COLO668 (cell line): ENCODE results near the gene DENR.
"Not testable (repeated sequence)": the region's sequence is repeated elsewhere in the genome, so short reads cannot be mapped to it uniquely, and the experiment has no call there.

Source experiments
- DNase-seq: peaks from one replicate; lab custom pipeline; 2025; ENCODE audit not compliant: unreplicated experiment; lab: John Stamatoyannopoulos, UW

DENR gene

DNA sequence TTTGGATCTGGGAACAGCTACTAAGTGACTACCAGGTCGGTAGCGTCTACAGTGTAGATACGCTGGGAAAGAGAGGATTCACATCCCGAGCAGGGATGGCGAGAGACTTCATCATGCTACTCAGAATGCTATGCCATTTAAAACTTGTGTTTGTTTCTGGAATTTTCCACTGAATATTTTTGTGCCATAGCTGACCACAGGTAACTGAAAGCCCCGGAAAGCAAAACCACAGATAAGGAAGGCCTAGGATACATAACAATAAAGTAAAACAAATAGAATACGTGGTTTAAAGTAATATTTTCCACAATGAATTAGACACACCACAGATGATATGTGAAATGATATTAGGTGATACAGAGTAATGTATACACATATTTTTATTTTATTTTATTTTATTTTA is 14.1 kb upstream of the DENR start:
- DNase-seq = no peak

DNA sequence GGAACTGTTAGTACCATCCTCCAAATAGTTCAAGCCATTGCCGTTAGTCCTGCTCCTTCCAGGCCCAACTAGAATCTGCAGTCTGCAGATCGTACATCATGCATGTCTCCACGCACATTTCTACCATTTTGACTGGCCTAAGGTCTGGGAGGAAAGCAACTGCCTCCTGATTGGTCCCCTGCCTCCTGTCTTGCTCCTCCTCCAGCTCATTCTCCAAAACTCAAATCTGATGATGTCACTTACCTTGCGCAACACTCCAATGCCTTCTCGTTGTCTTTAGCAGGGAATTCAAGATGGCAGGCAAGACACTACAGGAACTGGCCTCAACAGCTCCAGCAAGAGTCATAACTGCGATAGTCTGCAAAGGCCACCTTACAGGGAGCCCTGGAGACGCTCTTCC is 12.3 kb upstream of the DENR start:
- no peak for DNase-seq

- no peak for DNase-seq
Observed at GRCh38 chr12:122743895-122744525, 8.6 kb upstream of the DENR start.

- DNase-seq = no peak
Observed at GRCh38 chr12:122747224-122748135, 5.1 kb upstream of the DENR start.

DNA sequence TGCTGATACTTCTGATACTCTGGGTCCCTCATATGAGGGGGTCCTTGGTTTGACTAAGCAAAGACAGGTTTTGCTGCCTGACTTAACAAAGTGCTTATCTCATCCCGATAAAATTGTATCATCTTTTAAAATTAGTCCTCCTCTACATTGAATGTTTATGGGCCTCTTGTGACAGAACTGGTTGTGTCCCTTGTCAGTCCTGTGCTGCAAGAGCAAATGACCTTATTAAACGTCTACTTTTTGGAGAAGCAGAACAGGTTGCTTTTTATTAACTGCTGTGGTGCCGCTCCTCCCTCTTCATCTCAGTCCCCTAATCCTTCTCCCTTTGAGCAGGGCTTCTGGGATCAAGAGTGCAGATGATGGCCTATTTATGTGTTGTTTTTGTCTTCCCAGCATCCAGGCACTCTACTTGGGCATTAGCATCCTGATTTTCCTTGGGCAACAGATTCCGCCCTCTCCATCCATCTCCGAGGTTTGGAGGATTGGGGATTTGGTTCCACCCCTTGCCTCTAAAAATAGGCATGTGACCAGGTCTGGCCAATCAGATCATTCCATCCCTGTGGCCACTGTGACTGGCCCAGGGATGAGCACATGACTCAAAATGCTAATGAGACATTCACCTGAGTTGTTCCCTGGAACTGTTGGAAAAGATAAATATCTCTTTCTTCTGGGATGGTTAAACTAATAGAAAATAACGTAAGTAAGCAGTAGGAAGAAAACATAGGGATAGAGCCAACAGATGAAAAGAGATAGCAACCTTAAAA is 2.9 kb upstream of the DENR start:
- no peak for DNase-seq

DNA sequence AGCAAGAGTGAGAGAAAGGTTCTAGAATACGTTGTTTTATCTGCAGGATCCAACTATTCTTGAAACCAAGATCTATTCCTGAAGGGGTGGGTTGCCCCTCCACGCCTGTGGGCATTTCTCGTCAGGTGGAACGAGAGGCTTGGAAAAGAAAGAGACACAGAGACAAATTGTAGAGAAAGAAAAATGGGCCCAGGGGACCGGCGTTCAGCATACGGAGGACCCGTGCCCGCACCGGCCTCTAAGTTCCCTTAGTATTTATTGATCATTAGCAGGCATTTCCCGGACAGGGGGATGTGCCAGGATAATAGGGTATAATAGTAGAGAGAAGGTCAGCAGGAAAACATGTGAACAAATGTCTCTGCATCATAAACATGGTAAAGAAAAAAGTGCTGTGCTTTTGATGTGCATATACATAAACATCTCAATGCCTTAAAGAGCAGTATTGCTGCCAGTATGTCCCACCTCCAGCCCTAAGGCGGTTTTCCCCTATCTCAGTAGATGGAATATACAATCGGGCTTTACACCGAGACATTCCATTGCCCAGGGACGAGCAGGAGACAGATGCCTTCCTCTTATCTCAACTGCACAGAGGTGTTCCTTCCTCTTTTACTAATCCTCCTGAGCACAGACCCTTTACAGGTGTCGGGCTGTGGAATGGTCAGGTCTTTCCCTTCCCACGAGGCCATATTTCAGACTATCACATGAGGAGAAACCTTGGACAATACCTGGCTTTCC is 1.7 kb upstream of the DENR start:
- not testable (repeated sequence) for DNase-seq

- no peak for DNase-seq
Observed at GRCh38 chr12:122753319-122753650, 661 bp downstream of the DENR start.

DNA sequence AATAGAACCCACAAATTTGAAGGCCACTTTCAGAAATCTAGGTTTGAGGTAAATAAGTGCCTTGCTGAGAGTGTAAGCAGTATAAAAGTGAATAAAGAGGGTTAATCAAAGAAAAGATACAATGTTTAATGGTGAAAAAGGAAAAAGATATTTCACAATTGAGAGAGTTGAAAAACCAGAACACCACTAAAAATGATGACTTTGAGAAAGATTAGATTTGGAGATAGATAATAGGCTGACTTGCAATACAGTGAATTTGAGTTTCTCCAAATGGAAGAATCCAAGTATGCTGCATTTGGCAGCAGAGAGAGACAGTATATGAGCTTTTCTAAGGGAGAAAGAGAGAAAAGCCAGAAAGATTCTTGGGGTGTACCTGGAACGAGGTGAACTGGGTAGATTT is 2.2 kb downstream of the DENR start:
- DNase-seq = no peak

DNA sequence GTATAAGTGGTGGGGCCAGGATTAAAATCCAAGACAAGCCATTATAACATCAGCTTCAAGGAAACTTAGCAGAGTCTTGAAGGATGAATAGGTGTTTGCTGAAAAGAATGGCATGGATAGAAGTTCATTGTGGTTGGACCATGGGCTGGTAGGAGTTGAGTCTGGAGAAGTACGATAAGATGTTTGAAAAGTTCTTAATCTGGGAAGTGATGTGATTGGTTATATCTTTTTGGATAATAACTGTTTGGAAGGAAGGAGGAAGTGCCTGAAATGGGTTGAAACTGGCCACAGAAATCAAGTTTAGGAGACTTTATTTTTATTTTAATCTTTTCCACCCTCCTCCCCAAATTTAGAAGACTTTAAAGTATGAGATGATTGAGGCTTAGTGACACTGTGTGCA is 4.9 kb downstream of the DENR start:
- DNase-seq = no peak

DNA sequence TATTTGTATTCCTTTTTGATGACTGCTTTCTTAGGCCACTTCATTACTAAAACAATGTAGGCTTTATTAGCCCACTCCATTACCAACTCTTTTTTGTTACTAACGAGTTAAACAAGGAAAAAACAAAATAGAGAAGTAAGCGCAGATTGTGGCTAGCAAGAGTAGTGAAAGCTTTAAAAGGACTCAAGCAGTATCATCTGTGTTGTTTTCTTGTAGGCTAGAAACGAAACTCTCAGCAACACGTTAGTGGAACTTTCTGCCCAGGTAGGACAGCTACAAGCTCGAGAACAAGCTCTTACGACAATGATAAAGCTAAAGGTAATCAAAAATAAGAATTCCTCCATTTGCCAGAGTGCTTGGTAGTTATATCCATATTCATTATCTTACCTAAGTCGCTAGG is 32.9 kb downstream of the DENR start:
- no peak for DNase-seq

DNA sequence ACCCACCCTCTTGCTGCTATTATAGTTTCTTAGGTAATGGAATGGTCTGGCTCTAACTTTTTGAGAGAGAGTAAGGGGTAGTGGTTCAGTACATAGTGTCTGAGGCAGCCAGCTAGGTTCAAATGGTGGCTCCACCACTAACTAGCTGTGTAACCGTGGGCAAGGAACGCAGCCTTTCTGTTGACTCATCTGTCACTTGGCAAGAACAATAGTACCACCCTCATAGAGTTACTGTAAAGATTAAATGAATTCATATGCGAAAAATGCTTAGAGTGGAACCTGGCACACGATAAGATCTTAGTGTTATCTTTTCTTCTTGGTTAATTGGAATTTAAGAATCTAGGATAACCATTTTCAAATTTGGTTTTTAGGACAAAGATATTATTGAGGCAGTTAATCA is 35.8 kb downstream of the DENR start:
- no peak for DNase-seq

- DNase-seq = no peak
Observed at GRCh38 chr12:122789637-122790036, 37.0 kb downstream of the DENR start.

DNA sequence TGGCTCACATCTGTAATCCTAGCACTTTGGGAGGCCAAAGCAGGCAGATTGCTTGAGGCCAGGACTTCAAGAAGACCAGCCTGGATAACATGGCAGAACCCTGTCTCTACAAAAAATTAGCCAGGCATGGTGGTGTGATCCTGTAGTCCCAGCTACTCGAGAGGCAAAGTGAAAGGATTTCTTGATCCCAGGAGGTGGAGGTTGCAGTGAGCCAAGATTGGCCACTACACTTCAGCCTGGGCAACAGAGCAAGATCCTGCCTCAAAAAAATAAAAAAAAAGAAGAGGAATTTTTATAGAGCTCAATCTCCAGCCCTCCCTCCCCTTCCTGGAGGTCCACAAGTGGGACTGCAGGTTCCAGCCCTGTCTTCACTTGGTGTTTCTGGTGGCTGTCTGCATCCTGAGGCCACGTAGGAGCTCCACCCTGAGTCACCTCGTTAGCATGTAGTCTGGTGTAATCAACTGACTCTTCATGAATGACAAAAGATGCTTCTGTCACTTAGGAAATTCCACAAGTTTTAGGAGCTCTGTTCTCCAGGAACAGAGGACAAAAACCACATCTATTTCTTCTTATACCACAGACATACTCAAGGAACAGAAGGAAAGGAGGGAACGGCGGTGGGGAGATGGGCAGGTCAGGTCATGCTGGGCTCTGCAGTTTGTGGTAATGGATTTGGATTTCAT is 37.9 kb downstream of the DENR start:
- DNase-seq = no peak

GRCh38 chr12:122793685-122794106 is 41.1 kb downstream of the DENR start:
- peak; percentile 19 for DNase-seq

GRCh38 chr12:122795807-122796206 is 43.2 kb downstream of the DENR start:
- no peak for DNase-seq

- DNase-seq = no peak
Observed at GRCh38 chr12:122799641-122800243, 47.1 kb downstream of the DENR start.

GRCh38 chr12:122803937-122804336 is 51.3 kb downstream of the DENR start:
- no peak for DNase-seq

- DNase-seq = not testable (repeated sequence)
Observed at GRCh38 chr12:122804957-122805356, 52.3 kb downstream of the DENR start.

DNA sequence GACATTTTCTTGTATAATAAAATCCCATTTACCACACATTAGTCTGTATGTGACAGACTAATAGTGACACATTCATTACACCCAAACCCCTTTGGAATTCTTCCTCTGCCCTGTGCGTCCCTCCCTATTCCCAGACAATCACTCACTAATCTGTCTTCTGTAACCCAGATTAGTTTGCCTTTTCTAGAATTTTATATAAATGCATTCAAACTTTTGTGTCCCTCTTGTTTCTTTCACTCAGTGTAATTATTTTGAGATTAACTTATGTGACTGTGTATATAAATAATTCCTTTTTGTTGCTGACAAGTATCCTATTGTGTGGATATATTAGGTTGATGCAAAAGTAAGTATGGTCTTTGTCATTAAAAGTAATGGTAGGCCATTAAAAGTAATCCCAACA is 55.0 kb downstream of the DENR start:
- DNase-seq = no peak

- no peak for DNase-seq
Observed at GRCh38 chr12:122811777-122812176, 59.2 kb downstream of the DENR start.
